ENCODE results near the gene PLEKHB1. TPM values are rescaled to one million over a fixed set of nuclear protein-coding genes. Genes with fewer than 3 reads are reported as not detected.

PLEKHB1 gene
- total RNA-seq, 1 donor from 2014 or later: 5.6 TPM

DNA sequence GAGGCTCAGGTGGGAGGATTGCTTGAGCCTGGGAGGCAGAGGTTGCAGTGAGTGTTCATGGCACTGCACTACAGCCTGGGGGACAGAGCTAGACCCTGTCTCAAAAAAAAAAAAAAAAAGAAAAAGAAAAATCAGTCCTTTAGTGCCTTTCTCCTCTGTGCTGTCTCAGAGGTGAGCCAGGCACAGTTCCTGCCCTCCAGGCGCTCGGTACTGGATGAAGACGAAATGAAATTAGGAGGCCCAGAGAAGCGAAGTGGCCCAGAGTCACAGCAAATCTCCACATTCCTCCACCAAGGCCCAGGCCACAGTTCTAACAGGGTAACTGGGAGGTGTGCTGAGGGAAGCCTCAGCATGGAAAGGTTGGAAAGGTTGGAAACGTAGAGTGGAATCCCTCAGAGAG lies 4.9 kb downstream of the PLEKHB1 start:
- H3K9me3 Mint-ChIP-seq: no peaks in the 10 kb centered on the region
- ATAC-seq (ENCODE audit: low read depth): no peak
- H3K36me3 Mint-ChIP-seq (ENCODE audit: low read depth): no peaks in the 10 kb centered on the region
- H3K4me1 Mint-ChIP-seq: peaks cover 21% of the 10 kb centered on the region
- no peak overlapping the region for H3K4me3 Mint-ChIP-seq
- CTCF ChIA-PET: no interaction called here
- DNase-seq: no peak
- TF ChIP-seq, protein P1, sequence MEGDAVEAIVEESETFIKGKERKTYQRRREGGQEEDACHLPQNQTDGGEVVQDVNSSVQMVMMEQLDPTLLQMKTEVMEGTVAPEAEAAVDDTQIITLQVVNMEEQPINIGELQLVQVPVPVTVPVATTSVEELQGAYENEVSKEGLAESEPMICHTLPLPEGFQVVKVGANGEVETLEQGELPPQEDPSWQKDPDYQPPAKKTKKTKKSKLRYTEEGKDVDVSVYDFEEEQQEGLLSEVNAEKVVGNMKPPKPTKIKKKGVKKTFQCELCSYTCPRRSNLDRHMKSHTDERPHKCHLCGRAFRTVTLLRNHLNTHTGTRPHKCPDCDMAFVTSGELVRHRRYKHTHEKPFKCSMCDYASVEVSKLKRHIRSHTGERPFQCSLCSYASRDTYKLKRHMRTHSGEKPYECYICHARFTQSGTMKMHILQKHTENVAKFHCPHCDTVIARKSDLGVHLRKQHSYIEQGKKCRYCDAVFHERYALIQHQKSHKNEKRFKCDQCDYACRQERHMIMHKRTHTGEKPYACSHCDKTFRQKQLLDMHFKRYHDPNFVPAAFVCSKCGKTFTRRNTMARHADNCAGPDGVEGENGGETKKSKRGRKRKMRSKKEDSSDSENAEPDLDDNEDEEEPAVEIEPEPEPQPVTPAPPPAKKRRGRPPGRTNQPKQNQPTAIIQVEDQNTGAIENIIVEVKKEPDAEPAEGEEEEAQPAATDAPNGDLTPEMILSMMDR (IDR thresholded peaks at IDR 0.05): no peak
- intact Hi-C loops (cut with micrococcal nuclease): no loop called here
- H3K27me3 Mint-ChIP-seq: no peaks in the 10 kb centered on the region
- POLR2A ChIA-PET: no interaction called here
- no peak overlapping the region for H3K27ac Mint-ChIP-seq

DNA sequence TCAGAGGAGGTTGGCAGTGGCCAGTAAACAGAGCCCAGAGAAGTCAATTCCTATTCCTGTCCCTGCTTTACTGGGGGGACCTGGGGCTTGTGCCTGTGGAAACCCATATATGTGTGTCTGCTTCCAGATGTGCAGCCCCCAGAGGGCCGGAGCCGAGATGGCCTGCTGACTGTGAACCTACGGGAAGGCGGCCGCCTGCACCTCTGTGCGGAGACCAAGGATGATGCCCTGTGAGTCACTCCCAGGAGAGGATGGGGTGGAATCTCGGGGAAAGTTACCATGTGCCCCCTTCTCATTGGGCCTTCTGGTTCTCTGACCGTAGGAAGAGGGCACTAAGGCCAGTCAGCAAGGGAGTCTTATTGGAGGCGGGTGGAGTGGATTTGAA lies 5.3 kb downstream of the PLEKHB1 start:
- intact Hi-C loops (cut with micrococcal nuclease): no loop called here
- DNase-seq (no peak), ATAC-seq (ENCODE audit: low read depth) (no peak)
- Mint-ChIP-seq H3K36me3 (ENCODE audit: low read depth) (no peaks in the 10 kb centered on the region), H3K4me1 (peaks cover 21% of the 10 kb centered on the region), H3K27ac (no peak overlapping the region), H3K4me3 (no peak overlapping the region), H3K9me3 (no peaks in the 10 kb centered on the region), H3K27me3 (no peaks in the 10 kb centered on the region)
- TF ChIP-seq, protein P1 (IDR thresholded peaks at IDR 0.05): no peak
- ChIA-PET POLR2A (no interaction called here), CTCF (no interaction called here)

DNA sequence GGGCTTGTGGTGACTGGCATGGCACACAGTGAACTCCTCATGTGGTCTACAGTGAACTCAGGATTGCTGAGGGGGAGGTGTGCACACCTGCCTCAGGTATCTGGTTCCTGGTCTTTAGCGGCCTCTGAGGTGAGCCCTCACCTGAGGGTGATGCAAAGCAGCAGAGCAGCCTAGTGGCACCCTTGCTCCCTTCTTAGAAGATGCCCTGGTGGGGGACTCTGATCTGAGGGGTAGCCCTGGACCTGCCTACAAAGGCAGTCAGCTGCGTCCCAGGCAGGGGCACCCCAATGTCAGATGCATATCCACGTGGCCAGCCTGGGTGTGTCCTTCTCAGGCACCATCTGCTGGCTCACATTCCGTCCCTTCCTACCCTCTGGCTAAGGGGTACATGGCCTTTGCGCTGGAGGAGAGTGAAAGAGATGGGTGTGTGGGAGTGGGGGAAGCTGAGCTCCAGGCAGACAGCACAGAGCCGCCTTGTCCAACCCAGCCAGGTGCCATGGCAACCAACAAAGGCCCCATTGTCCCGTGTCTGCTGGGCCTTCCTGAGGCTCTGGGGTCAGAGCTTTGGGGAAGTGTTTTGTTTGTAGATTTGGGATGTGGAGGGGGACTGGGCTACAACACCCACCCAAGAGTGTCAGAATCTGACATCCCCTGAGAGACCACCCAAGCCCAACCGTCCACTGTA lies 5.8 kb downstream of the PLEKHB1 start:
- peaks cover 19% of the 10 kb centered on the region for H3K4me1 Mint-ChIP-seq
- DNase-seq: no peak
- ChIA-PET CTCF (interaction anchor here (1.0 kb wide), 1 partner anchor 302 kb away, joined by 4 read pairs; no protein-coding TSS in a partner anchor), POLR2A (no interaction called here)
- intact Hi-C loops (cut with micrococcal nuclease): no loop called here
- no peak for ATAC-seq (ENCODE audit: low read depth)
- TF ChIP-seq, protein P1 (IDR thresholded peaks at IDR 0.05): no peak
- H3K27me3 Mint-ChIP-seq: no peaks in the 10 kb centered on the region
- no peaks in the 10 kb centered on the region for H3K36me3 Mint-ChIP-seq (ENCODE audit: low read depth)
- no peaks in the 10 kb centered on the region for H3K9me3 Mint-ChIP-seq
- no peak overlapping the region for H3K4me3 Mint-ChIP-seq
- no peak overlapping the region for H3K27ac Mint-ChIP-seq

- ATAC-seq (ENCODE audit: low read depth): no peak
- no peak for DNase-seq
- no peaks in the 10 kb centered on the region for H3K36me3 Mint-ChIP-seq (ENCODE audit: low read depth)
- H3K27me3 Mint-ChIP-seq: no peaks in the 10 kb centered on the region
- H3K9me3 Mint-ChIP-seq: no peaks in the 10 kb centered on the region
- no peak overlapping the region for H3K4me3 Mint-ChIP-seq
- TF ChIP-seq, protein P1 (IDR thresholded peaks at IDR 0.05): no peak
- no peak overlapping the region for H3K27ac Mint-ChIP-seq
- POLR2A ChIA-PET: interaction anchor here (0.6 kb wide), 1 partner anchor 15 kb away, joined by 3 read pairs; no protein-coding TSS in a partner anchor
- CTCF ChIA-PET: interaction anchor here (1.0 to 1.5 kb wide), 2 partner anchors 28 to 303 kb away, joined by 4 to 6 read pairs; no protein-coding TSS in a partner anchor
- intact Hi-C loops (cut with micrococcal nuclease): no loop called here
- peaks cover 11% of the 10 kb centered on the region for H3K4me1 Mint-ChIP-seq
These were observed 6.6 kb downstream of the PLEKHB1 start for GRCh38 chr11:73652856-73653559.

GRCh38 chr11:73653996-73654395 lies 7.6 kb downstream of the PLEKHB1 start:
- ChIA-PET POLR2A (no interaction called here), CTCF (interaction anchor here (1.5 kb wide), 1 partner anchor 29 kb away, joined by 6 read pairs; no protein-coding TSS in a partner anchor)
- Mint-ChIP-seq H3K27ac (no peak overlapping the region), H3K36me3 (ENCODE audit: low read depth) (no peaks in the 10 kb centered on the region), H3K27me3 (no peaks in the 10 kb centered on the region), H3K4me3 (no peak overlapping the region), H3K9me3 (no peaks in the 10 kb centered on the region), H3K4me1 (peaks cover 4% of the 10 kb centered on the region)
- no peak for DNase-seq
- TF ChIP-seq, protein P1 (IDR thresholded peaks at IDR 0.05): no peak
- ATAC-seq (ENCODE audit: low read depth): no peak
- intact Hi-C loops (cut with micrococcal nuclease): no loop called here
